Left ventricle myocardium superior (tissue), 1 donor: Measurements from ENCODE around the gene TMEM51. TPM values are rescaled to one million over a fixed set of nuclear protein-coding genes. Genes with fewer than 3 reads are reported as not detected.

ENCODE experiments used
- ATAC-seq: fragments of 200-7000 bp; cut with Tn5 transposase; one replicate; pipeline ENCODE4 v1.9.1; 2020; ENCODE audit warnings: mild to moderate bottlenecking, moderate library complexity
- DNase-seq: peaks from one replicate; pipeline ENCODE4 v3.0.0-alpha.2; 2020
- intact Hi-C: fragments of 100-400 bp; cut with micrococcal nuclease; formaldehyde crosslinking; loops from one replicate; pipeline ENCODE4 v1.11.0; 2022
- total RNA-seq: library from RNA; stranded (reverse); fragmentation: NEBNext Ultra II Directional; extraction: Animal tissue kit (Norgen Biotek cat#: 25700); gene quantifications from one replicate; pipeline ENCODE4 v1.2.1, GENCODE V29; 2021
- donor health status: DM: no; HTN: yes; CAD: no; lungs with severe emphysema.

The TMEM51 gene
- total RNA-seq, 1 donor from 2014 or later: 4.9 TPM

- ATAC-seq (no peak), DNase-seq (no peak)
These were observed 70.8 kb downstream of the TMEM51 start for GRCh38 chr1:15224259-15224869.

GRCh38 chr1:15224974-15225373, 71.4 kb downstream of the TMEM51 start:
- DNase-seq (no peak), ATAC-seq (peak; percentile 25)
- intact Hi-C loops: no loop called here

More at GRCh38 chr1:15224259-15224869, 70.8 kb downstream of the TMEM51 start:
- intact Hi-C loops: no loop called here

- intact Hi-C loops: no loop called here
- ATAC-seq: peak; percentile 50
These were observed 71.9 kb downstream of the TMEM51 start for GRCh38 chr1:15225461-15225860.

GRCh38 chr1:15226388-15227255, 73.1 kb downstream of the TMEM51 start:
- ATAC-seq: no peak
- intact Hi-C loops: no loop called here
- DNase-seq: no peak

More at GRCh38 chr1:15225461-15225860, 71.9 kb downstream of the TMEM51 start:
- DNase-seq: no peak

- ATAC-seq (no peak), DNase-seq (no peak)
- intact Hi-C loops: no loop called here
These were observed 76.2 kb downstream of the TMEM51 start for GRCh38 chr1:15229707-15230131.

- ATAC-seq (no peak), DNase-seq (no peak)
- intact Hi-C loops: no loop called here
These were observed 78.2 kb downstream of the TMEM51 start for GRCh38 chr1:15231714-15232201.

- ATAC-seq (no peak), DNase-seq (no peak)
- intact Hi-C loops: no loop called here
These were observed 80.1 kb downstream of the TMEM51 start for GRCh38 chr1:15233689-15234088.

GRCh38 chr1:15236321-15236721, 82.8 kb downstream of the TMEM51 start:
- no peak for ATAC-seq
- intact Hi-C loops: no loop called here
- no peak for DNase-seq

- no peak for DNase-seq
- intact Hi-C loops: no loop called here
- no peak for ATAC-seq
These were observed 83.2 kb downstream of the TMEM51 start for GRCh38 chr1:15236746-15237145.

GRCh38 chr1:15238789-15239188, 85.2 kb downstream of the TMEM51 start:
- DNase-seq: no peak
- intact Hi-C loops: no loop called here
- no peak for ATAC-seq

GRCh38 chr1:15242766-15243165, 89.2 kb downstream of the TMEM51 start:
- ATAC-seq: no peak
- intact Hi-C loops: no loop called here
- DNase-seq: no peak

- ATAC-seq (peak; percentile 17), DNase-seq (no peak)
- intact Hi-C loops: no loop called here
These were observed 89.9 kb downstream of the TMEM51 start for GRCh38 chr1:15243275-15244043.

GRCh38 chr1:15244813-15245212, 91.3 kb downstream of the TMEM51 start:
- DNase-seq (no peak), ATAC-seq (no peak)
- intact Hi-C loops: no loop called here

- ATAC-seq: peak; percentile 42
- intact Hi-C loops: no loop called here
These were observed 92.2 kb downstream of the TMEM51 start for GRCh38 chr1:15245593-15246360.

GRCh38 chr1:15246960-15247614, 93.5 kb downstream of the TMEM51 start, which contains the start of gene FHAD1:
FHAD1 (plus strand) TSS chr1:15247223; CDS start chr1:15251785, 4,562 bp downstream.
- DNase-seq (peak; percentile 79), ATAC-seq (peak; percentile 71)
- intact Hi-C loops: no loop called here

More at GRCh38 chr1:15245593-15246360, 92.2 kb downstream of the TMEM51 start:
- no peak for DNase-seq

GRCh38 chr1:15248216-15248615, 94.7 kb downstream of the TMEM51 start:
- ATAC-seq (no peak), DNase-seq (no peak)
- intact Hi-C loops: no loop called here

GRCh38 chr1:15249081-15249480, 95.5 kb downstream of the TMEM51 start:
- DNase-seq: no peak
- intact Hi-C loops: no loop called here
- ATAC-seq: no peak
